Head of caudate nucleus (tissue), 42 donors: Measurements from ENCODE around the gene STRIP1.
A peak's percentile ranks its signal among the peaks of the same experiment; 100 is the strongest.

ENCODE experiments used
- DNase-seq, 42 donors: peaks; one replicate each; pipeline versions ENCODE4 v3.0.0 to v3.0.0-alpha.2; 2020 to 2021; ENCODE audit warnings: mixed read lengths in 7 of 42
- intact Hi-C: fragments of 100-400 bp; cut with DNase I; formaldehyde crosslinking; loops from one replicate; pipeline ENCODE4 v1.15.0; 2022

Gene STRIP1

GRCh38 chr1:110047463-110047862 is 13.0 kb downstream of the STRIP1 start:
- DNase-seq, result no peak
- intact Hi-C loops, result no loop called here

DNA sequence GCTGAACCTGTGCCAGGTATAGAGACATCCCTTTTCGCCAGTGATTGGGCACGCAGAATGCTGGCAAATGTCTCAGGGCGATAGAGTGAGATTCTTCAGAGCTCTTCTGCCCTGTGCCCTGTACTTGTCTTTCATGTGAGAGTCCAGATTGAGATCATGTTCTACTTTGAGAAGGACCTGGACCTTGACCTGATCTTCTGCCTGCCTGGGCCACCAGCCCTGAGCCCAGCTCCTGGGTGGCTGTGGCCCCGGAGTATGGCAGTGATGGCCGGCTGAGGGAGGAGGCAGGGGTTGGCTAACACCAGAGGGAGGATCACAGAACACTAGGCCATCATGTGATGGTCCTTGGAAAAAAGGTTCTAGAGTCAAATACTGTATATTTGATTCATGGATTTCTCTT is 13.8 kb downstream of the STRIP1 start:
- intact Hi-C loops, result no loop called here
- DNase-seq, result no peak

GRCh38 chr1:110048923-110049601 is 14.6 kb downstream of the STRIP1 start:
- peak in 26 of 42 donors; percentile 17 to 75 (median 44) for DNase-seq
- intact Hi-C loops, result no loop called here

- DNase-seq, result no peak
- intact Hi-C loops, result loop anchor here (5.0 to 10.0 kb wide), 2 partner anchors 52 to 295 kb away; no protein-coding TSS in a partner anchor
Measured at GRCh38 chr1:110049801-110050601, 15.6 kb downstream of the STRIP1 start.

DNA sequence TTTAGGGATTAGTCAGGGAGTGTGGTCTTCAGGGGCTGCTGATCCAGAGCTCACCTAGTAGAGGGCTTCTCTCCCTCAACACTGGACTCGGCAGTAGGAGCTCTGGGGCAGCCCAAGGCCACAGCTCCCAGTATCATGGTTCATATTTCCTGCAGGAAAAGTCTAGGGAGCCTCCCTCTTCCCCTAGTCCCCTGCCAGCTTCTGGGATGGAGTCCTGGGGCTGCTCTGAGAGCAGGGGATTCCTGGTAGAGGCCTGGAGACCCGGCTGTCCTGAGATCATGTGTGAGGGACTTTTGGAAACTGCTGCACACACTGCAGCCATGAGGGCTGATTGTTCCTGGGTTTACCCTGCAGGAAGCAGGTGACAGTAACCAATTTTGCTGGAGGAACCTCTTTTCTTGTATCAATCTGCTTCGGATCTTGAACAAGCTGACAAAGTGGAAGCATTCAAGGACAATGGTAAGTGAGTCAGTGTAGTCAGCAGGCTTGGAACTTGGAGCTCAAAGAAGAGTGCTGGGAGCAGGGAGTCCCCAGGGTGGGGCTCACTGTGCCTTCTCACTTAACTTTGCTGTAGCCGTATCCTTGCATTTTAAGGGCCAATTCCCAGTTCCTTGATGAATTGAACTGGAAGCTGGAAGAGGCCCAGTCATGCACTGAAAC is 16.3 kb downstream of the STRIP1 start:
- no peak for DNase-seq
- intact Hi-C loops, result loop anchor here (5.0 to 10.0 kb wide), 2 partner anchors 52 to 294 kb away; no protein-coding TSS in a partner anchor

- intact Hi-C loops, result loop anchor here (5.0 to 10.0 kb wide), 2 partner anchors 51 to 294 kb away; no protein-coding TSS in a partner anchor
- DNase-seq, result no peak
Measured at GRCh38 chr1:110051262-110051648, 16.8 kb downstream of the STRIP1 start.

GRCh38 chr1:110053552-110054428 is 19.4 kb downstream of the STRIP1 start:
- intact Hi-C loops, result loop anchor here (5.0 to 10.0 kb wide), 2 partner anchors 49 to 291 kb away; no protein-coding TSS in a partner anchor
- DNase-seq, result peak; percentile 31 to 92 (median 80)

DNA sequence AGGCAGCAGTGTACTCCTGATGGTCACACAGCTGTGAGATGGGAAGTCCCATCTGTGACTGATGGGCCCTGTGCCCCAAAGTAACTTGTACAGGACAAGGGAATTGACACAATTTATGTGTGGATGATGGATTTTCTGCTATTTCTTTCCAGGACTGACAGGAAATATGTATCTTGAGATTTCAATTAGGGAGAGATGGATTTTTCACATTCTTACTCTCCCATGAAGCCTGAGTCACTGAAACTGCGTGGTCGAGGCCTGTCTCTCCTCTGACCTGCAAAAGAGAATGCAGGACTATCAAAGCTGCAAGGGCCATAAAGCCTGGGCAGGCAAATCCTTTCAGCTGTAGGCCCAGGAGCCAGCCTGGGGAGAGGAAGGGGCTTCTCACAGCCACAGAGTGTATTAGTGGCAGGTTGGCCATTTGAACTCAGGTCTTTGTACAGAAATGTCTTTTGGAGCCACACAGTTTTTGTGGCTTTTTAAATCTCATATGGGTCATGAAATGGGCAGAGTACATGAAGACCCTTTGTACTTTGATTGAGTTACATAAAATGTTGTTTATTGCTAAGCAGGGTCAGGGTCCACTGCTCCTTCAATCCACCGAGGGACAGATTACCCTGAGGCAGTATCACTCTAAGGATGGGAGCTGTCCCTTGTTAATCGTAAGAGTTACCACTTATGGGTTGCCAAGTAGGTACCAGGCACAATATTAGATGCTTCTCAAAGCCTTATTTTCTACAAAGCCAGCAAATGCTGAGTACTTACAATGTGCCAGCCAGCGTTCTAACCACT is 21.3 kb downstream of the STRIP1 start:
- DNase-seq, result no peak
- intact Hi-C loops, result loop anchor here (10.0 kb wide), 1 partner anchor 289 kb away; no protein-coding TSS in a partner anchor

DNA sequence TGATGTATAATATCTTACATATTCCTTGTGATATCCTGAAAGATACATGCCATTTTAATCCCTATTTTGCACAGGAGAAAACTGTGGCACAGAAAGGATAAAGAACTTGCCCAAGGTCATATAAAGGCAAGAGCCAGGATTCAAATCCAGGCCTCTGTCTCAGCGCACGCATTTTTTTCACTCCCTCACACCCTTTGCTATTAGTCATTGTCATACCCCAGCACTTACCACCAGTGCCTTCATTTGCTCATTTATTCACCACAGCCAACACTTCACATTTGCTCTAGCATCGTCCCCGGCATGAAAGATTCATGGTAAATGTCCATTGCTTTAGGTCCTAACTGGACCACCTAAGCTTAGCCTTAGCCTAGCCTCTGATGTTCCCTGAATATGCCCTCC is 21.9 kb downstream of the STRIP1 start:
- intact Hi-C loops, result loop anchor here (10.0 kb wide), 1 partner anchor 289 kb away; no protein-coding TSS in a partner anchor
- no peak for DNase-seq

DNA sequence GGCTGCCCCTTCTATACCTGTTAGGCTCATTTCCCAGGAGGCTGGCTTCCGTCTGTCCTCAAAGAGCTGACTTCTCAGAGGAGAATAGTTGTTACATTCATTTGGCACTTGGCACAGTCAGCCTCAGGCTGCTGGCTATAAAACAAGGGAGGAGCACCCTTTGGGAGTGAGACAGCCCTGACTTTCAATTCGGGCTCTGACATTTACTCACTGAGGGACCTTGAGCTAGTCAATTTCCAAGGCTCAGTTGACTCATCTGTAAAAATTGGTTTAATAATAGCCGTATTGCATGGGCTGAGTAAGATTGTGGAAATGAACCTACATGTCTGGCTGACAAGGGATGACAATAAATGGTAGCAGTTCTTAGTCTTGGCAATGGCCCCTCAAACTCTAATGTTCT is 22.4 kb downstream of the STRIP1 start:
- DNase-seq, result no peak
- intact Hi-C loops, result loop anchor here (10.0 kb wide), 1 partner anchor 288 kb away; no protein-coding TSS in a partner anchor

DNA sequence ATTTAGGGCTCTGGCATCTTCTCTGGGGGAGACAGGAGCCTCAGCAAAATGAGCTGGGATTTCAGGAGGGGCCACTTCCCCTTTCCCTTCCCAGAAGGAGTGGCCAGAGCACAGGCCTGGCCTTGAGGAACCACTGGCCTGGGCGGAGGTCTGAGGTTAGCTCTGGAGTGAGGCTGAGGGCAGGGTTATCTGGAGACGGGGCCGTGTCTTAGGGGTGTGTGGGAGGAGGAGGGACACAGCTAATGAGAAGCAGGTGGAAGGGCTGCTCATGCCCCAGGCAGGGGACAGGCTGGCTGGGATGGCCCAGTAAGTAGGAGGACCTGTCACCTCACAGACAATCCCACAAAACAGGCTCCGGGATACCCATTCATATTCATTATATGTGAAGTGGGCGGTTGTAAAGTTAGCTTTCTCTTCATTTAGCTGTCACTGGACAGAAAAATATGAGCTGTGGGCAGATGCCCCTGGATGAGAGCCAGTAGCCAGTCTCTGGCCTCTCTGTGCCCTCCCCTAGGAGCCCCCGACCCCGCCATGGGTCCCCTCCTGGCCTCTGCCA is 23.6 kb downstream of the STRIP1 start:
- intact Hi-C loops, result loop anchor here (10.0 kb wide), 1 partner anchor 287 kb away; no protein-coding TSS in a partner anchor
- DNase-seq, result no peak

DNA sequence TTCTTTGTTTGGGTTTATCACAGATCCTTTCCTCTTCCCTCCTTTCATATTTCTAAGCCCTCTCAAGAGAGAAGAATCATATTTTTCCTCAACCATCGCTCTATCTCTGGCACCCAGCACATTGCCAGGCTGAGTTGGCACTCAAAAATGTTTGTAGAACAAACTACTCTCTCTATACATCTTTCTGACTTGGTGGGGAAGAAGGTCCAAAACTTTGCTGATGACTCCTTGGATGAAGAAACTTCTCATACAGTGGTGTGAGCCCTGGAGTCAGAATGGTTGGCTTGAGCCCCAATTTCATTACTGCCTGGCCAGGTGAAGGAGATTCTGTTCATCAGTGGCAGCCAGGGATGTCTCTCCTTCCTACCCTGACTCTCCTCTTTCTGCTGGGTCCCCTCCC is 24.2 kb downstream of the STRIP1 start:
- DNase-seq, result no peak
- intact Hi-C loops, result loop anchor here (10.0 kb wide), 1 partner anchor 286 kb away; no protein-coding TSS in a partner anchor

DNA sequence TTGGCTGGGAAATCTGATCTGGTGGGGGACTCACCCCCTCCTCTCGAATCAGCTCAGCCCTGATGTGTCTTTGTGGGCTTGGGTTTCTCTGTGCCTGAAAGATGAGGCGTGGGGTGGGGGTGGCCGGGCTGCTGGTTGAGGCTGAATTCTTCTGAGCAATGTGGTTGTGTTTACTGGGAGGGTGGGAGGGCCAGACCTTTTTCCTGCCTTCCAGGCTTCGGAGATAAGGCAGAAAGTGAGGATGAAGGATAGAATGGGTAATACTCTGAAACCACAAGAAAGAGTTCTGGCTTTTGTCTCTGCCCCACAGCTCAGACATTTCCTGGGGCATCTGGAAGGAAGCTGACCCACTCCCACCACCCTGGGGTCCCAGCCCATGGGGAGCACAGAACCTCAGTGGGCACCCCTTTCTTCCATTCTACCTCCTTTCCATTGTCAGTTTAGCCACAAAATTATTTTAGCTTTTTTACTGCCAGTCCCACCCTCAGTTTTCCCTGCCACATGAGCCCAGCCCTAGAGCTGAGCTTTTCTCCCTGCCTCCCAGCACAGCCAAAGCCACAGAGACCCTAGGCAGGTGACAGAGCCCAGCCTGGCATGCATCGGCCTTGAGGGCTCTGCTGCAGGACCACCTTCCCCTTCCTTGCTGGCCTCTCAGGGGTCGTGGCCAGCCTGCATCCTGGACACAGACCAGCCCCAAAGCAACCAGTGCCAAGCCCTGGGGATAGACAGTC is 24.9 kb downstream of the STRIP1 start:
- intact Hi-C loops, result loop anchor here (10.0 kb wide), 1 partner anchor 286 kb away; no protein-coding TSS in a partner anchor
- DNase-seq, result no peak

DNA sequence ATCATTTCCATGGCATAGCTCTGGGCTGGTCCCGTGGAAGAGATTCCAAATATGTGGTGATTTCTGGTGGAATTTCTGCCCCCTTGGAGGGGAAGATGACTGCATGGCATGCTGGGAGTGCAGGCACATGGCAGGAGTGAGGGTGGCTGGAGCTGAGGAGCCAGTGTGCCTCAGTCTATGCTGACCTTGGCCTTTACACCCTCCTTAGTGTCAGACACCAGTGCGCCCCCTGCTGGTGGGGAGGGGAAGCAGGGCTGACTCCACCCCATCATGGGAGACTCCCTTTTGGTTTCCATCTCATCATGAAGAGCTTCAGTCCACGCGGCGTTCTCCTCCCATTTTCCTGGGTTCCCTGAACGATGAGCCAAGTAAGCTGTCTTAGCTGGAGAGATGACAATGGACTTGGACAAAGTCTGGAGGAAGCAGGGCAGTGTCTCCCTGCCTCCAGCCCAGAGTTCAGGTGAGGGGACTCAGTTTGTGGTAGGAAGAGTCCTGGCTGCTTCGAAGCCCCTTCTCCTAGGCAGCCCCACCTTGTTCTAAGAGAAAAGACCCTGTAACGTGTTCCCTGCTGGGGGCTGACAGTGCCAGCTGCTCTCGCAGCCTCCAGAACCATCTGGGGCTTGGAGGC is 25.7 kb downstream of the STRIP1 start:
- intact Hi-C loops, result no loop called here
- peak in 21 of 42 donors; percentile 10 to 70 (median 35) for DNase-seq

- DNase-seq, result no peak
- intact Hi-C loops, result no loop called here
Measured at GRCh38 chr1:110060662-110061060, 26.2 kb downstream of the STRIP1 start.

GRCh38 chr1:110061341-110061740 is 26.9 kb downstream of the STRIP1 start:
- DNase-seq, result no peak
- intact Hi-C loops, result no loop called here
